ENCODE results near the gene SLC35G2. TPM values are rescaled to one million over a fixed set of nuclear protein-coding genes. Genes with fewer than 3 reads are reported as not detected.
"Not testable (repeated sequence)": the region's sequence is repeated elsewhere in the genome, so short reads cannot be mapped to it uniquely, and the experiment has no call there.

The SLC35G2 gene
- total RNA-seq, 1 donor from 2014 or later, result 17.3 TPM

- no peak for DNase-seq (ENCODE audit: low read depth in 2 of 2)
Measured at GRCh38 chr3:136835089-136835812, 16.3 kb downstream of the SLC35G2 start.

- no peak for DNase-seq (ENCODE audit: low read depth in 2 of 2)
Measured at GRCh38 chr3:136835813-136836510, 17.0 kb downstream of the SLC35G2 start.

GRCh38 chr3:136836511-136837156 lies 17.7 kb downstream of the SLC35G2 start:
- DNase-seq (ENCODE audit: low read depth in 2 of 2), result no peak

GRCh38 chr3:136838641-136839555 lies 20.0 kb downstream of the SLC35G2 start:
- peak in 1 of 2 donors; percentile 72 for DNase-seq (ENCODE audit: low read depth in 2 of 2)

GRCh38 chr3:136839556-136839931 lies 20.6 kb downstream of the SLC35G2 start:
- DNase-seq (ENCODE audit: low read depth in 2 of 2), result no peak

GRCh38 chr3:136840252-136840651 lies 21.3 kb downstream of the SLC35G2 start:
- DNase-seq (ENCODE audit: low read depth in 2 of 2), result no peak

- DNase-seq (ENCODE audit: low read depth in 2 of 2), result no peak
Measured at GRCh38 chr3:136842294-136842693, 23.4 kb downstream of the SLC35G2 start.

- DNase-seq (ENCODE audit: low read depth in 2 of 2), result peak in 1 of 2 donors; percentile 36
Measured at GRCh38 chr3:136844724-136845123, 25.8 kb downstream of the SLC35G2 start.

- DNase-seq (ENCODE audit: low read depth in 2 of 2), result no peak
Measured at GRCh38 chr3:136852180-136852579, 33.3 kb downstream of the SLC35G2 start.

- no peak for DNase-seq (ENCODE audit: low read depth in 2 of 2)
Measured at GRCh38 chr3:136856665-136857064, 37.7 kb downstream of the SLC35G2 start.

- DNase-seq (ENCODE audit: low read depth in 2 of 2), result peak; percentile 69 to 84
Measured at GRCh38 chr3:136858381-136858780, 39.5 kb downstream of the SLC35G2 start.

- DNase-seq (ENCODE audit: low read depth in 2 of 2), result no peak
Measured at GRCh38 chr3:136860541-136860940, 41.6 kb downstream of the SLC35G2 start.

- DNase-seq (ENCODE audit: low read depth in 2 of 2), result peak; percentile 92 to 99
Measured at GRCh38 chr3:136861890-136862616, 43.1 kb downstream of the SLC35G2 start, which contains the start of gene NCK1. TSS of gene NCK1 (plus strand) at chr3:136862208. CDS start at chr3:136928002, 65,794 bp downstream.

GRCh38 chr3:136862617-136863322 lies 43.8 kb downstream of the SLC35G2 start:
- peak in 1 of 2 donors; percentile 73 for DNase-seq (ENCODE audit: low read depth in 2 of 2)

GRCh38 chr3:136869282-136869681 lies 50.4 kb downstream of the SLC35G2 start:
- no peak for DNase-seq (ENCODE audit: low read depth in 2 of 2)

GRCh38 chr3:136872258-136872657 lies 53.3 kb downstream of the SLC35G2 start:
- DNase-seq (ENCODE audit: low read depth in 2 of 2), result not testable (repeated sequence)

GRCh38 chr3:136879510-136879909 lies 60.6 kb downstream of the SLC35G2 start:
- DNase-seq (ENCODE audit: low read depth in 2 of 2), result not testable (repeated sequence)

- DNase-seq (ENCODE audit: low read depth in 2 of 2), result no peak
Measured at GRCh38 chr3:136882571-136882970, 63.6 kb downstream of the SLC35G2 start.

- no peak for DNase-seq (ENCODE audit: low read depth in 2 of 2)
Measured at GRCh38 chr3:136883967-136884720, 65.2 kb downstream of the SLC35G2 start.

All from dermis microvascular lymphatic vessel endothelial cell (primary cell).